ENCODE results near the gene HNRNPAB.
A peak's percentile ranks its signal among the peaks of the same experiment; 100 is the strongest.

The HNRNPAB gene

GRCh38 chr5:178201927-178202235, 2.5 kb upstream of the HNRNPAB start:
- no peak for DNase-seq (ENCODE audit: low read depth)
- no peak for TF ChIP-seq CTCF (IDR thresholded peaks at IDR 0.05; ENCODE audit: insufficient read depth, low read depth, low read length, missing control alignments)
- H3K4me3 ChIP-seq (ENCODE audit: low read length) = no peak overlapping the region

- no peak for TF ChIP-seq CTCF (IDR thresholded peaks at IDR 0.05; ENCODE audit: insufficient read depth, low read depth, low read length, missing control alignments)
Observed at GRCh38 chr5:178202541-178202940, 1.8 kb upstream of the HNRNPAB start.

GRCh38 chr5:178203670-178204181, 607 bp upstream of the HNRNPAB start:
- DNase-seq (ENCODE audit: low read depth) = no peak

More at GRCh38 chr5:178202541-178202940, 1.8 kb upstream of the HNRNPAB start:
- no peak for DNase-seq (ENCODE audit: low read depth)
- no peak overlapping the region for H3K4me3 ChIP-seq (ENCODE audit: low read length)

GRCh38 chr5:178204935-178205748, 809 bp downstream of the HNRNPAB start:
- no peak for TF ChIP-seq CTCF (IDR thresholded peaks at IDR 0.05; ENCODE audit: insufficient read depth, low read depth, low read length, missing control alignments)
- peak; percentile 80 for DNase-seq (ENCODE audit: low read depth)
- peak overlapping the region; percentile 96 for H3K4me3 ChIP-seq (ENCODE audit: low read length)

More at GRCh38 chr5:178203670-178204181, 607 bp upstream of the HNRNPAB start:
- peak overlapping the region; percentile 96 for H3K4me3 ChIP-seq (ENCODE audit: low read length)
- no peak for TF ChIP-seq CTCF (IDR thresholded peaks at IDR 0.05; ENCODE audit: insufficient read depth, low read depth, low read length, missing control alignments)

GRCh38 chr5:178205749-178206047, 1.4 kb downstream of the HNRNPAB start:
- DNase-seq (ENCODE audit: low read depth) = no peak
- H3K4me3 ChIP-seq (ENCODE audit: low read length) = peak overlapping the region; percentile 96
- no peak for TF ChIP-seq CTCF (IDR thresholded peaks at IDR 0.05; ENCODE audit: insufficient read depth, low read depth, low read length, missing control alignments)

- TF ChIP-seq CTCF (IDR thresholded peaks at IDR 0.05; ENCODE audit: insufficient read depth, low read depth, low read length, missing control alignments) = no peak
- peak overlapping the region; percentile 96 for H3K4me3 ChIP-seq (ENCODE audit: low read length)
- no peak for DNase-seq (ENCODE audit: low read depth)
Observed at GRCh38 chr5:178206166-178207101, 2.1 kb downstream of the HNRNPAB start.
